HG02943 (cell line): ENCODE results near the gene SBF1.
"Not testable (repeated sequence)": the region's sequence is repeated elsewhere in the genome, so short reads cannot be mapped to it uniquely, and the experiment has no call there.

Experiments
- ATAC-seq: cut with Tn5 transposase; IDR thresholded peaks from one replicate; pipeline ENCODE4 v1.9.1; 2021; ENCODE audit warnings: mild to moderate bottlenecking, low read depth, moderate library complexity; ENCODE audit not compliant: unreplicated experiment

SBF1 gene, protein sequence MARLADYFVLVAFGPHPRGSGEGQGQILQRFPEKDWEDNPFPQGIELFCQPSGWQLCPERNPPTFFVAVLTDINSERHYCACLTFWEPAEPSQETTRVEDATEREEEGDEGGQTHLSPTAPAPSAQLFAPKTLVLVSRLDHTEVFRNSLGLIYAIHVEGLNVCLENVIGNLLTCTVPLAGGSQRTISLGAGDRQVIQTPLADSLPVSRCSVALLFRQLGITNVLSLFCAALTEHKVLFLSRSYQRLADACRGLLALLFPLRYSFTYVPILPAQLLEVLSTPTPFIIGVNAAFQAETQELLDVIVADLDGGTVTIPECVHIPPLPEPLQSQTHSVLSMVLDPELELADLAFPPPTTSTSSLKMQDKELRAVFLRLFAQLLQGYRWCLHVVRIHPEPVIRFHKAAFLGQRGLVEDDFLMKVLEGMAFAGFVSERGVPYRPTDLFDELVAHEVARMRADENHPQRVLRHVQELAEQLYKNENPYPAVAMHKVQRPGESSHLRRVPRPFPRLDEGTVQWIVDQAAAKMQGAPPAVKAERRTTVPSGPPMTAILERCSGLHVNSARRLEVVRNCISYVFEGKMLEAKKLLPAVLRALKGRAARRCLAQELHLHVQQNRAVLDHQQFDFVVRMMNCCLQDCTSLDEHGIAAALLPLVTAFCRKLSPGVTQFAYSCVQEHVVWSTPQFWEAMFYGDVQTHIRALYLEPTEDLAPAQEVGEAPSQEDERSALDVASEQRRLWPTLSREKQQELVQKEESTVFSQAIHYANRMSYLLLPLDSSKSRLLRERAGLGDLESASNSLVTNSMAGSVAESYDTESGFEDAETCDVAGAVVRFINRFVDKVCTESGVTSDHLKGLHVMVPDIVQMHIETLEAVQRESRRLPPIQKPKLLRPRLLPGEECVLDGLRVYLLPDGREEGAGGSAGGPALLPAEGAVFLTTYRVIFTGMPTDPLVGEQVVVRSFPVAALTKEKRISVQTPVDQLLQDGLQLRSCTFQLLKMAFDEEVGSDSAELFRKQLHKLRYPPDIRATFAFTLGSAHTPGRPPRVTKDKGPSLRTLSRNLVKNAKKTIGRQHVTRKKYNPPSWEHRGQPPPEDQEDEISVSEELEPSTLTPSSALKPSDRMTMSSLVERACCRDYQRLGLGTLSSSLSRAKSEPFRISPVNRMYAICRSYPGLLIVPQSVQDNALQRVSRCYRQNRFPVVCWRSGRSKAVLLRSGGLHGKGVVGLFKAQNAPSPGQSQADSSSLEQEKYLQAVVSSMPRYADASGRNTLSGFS (N-terminal part only)

DNA sequence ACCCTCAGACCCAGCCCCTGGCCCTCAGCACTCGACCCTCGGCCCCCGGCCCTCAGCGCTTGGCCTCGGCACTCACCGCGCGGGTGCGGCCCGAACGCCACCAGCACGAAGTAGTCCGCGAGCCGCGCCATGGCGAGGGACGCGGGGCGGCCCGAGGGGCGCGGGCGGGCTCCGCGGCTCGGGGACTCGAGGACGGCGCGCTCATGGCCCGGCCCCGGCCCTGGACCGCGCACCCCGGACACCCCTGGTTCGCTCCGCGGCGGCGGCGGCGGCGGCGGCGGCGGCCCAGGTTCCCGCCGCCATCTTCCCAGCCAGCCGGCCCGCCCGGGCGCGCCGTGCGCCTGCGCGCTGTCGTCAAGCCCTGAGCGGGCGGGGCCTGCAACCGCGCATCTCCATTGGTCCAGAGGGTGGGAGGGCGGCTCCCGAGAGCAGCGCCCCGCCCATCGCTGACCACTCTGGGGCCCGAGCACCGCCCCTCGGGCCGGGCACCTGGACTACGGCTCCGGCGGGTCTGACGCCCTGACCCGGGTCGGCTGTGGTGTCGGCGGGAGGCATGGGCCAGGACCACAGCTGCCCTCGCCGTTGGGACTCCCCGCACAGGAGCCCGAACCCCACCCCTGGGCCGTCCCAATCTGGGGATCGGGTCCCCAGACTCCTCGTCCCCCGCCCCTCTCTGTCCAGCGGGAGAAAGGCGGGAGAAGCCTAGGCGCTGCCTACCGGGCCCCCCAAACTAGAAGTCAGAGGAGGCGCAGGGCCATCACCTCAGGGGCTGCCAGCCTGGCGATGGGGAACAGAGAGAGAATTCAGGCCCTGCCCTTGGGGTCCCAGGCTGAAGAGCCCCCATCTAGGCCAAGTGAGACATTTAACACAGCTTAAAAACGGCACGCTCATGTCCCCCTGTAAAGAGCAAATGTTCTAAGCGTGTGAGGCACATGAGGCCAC lies at the start of gene SBF1:
Gene SBF1, minus strand, starts transcription at position 326 of the 942 bp plus-strand sequence. Its CDS starts 195 bp downstream, at position 131.
- ATAC-seq = no peak

DNA sequence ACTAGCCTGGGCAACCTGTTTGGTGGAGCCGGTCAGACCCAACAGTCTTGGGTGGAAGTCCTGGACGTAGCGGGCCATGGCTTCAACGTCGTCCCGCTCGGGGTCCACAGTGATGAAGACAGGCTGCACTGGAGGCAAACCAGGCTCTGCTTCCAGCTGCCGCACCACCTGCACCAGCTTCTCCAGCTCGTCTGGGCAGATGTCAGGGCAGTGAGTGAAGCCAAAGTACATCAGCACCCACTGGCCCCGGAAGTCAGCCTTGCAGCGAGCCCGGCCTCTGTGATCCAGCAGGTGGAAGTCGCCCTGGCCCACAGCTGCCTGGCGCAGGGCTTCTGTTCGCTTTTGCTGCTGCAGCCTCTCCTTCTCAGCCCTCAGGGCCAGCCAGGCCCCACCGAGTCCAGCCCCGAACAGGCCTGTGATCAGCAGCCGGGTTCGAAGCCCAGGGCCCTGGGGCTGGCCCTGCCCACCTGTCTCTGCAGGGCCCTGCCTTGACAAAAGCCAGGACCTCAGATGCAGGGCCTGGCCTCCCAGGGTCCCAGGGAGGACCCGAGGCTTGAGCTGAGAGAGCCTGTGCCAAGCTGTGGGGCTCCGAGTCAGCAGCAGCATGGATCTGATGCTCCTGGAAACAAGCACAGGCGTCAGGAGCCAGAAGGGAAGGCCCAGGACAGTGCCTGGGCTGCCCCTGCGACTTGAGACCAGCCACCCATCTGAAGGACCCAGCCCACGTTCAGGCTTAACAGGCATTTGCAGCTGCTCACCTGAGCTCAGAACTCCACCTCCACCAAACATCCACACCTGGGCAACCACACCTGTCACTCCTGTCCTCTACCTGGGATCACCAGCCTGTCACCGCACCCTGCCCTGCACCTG lies 49.2 kb upstream of the SBF1 start:
- ATAC-seq = no peak

DNA sequence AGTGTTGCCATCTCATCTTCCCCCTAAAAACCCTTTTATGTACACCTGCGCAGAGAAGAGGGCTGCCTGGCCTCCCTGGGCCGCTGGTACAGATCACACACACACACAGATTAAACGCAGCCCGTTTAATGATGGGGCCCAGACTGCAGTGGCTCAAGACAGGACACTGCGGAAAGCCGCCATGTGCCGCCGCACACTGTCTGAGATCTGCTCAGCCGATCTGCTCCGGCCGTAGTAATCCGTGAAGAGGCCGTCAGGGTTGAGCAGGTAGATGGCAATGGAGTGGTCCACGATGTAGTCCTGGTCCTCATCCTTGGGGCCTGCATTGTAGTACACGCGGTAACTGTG lies 48.6 kb upstream of the SBF1 start:
- ATAC-seq = no peak

DNA sequence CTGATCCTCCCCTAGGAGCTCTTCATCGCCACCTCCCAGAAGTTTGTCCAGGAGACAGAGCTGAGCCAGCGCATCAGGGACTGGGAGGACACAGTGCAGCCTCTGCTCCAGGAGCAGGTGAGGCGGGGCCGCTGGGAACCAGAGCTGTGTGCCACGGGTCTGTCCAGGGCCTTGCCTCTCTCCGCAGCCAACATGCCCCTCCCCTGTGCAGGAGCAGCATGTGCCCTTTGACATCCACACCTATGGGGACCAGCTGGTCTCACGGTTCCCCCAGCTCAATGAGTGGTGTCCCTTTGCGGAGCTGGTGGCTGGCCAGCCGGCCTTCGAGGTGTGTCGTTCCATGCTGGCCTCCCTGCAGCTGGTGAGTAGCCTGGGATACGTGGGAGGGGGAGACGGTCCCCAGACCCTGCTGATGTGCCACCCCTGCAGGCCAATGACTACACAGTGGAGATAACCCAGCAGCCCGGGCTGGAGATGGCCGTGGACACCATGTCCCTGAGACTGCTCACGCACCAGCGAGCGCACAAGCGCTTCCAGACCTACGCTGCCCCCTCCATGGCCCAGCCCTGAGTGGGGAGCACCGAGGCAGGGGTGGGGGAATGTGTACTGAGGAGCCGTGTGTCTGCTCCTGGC lies 48.1 kb upstream of the SBF1 start:
- no peak for ATAC-seq

DNA sequence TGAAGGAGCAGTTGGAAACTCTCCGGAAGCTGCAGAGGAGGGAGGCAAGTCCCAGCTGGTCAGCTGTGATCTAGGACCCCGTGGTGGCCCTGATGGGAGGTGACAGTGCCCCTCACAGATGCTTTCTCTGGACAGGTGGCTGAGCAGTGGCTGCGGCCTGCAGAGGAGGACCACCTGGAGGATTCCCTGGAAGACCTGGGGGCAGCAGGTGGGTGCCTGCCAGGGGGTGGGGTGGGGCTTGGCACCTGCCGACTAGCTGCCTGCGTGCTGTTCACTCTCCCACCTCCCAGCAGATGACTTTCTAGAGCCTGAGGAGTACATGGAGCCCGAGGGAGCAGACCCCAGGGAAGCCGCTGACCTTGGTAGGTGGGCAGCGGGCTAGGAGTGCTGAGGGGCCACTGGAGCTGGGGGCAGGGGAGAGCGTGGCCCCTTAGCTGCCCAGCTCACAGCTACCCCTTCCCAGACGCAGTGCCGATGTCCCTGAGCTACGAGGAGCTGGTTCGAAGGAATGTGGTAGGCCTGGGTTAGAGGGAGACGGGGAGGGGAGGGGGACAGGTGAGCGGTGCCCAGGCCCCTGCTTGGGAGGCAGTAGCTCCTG lies 47.5 kb upstream of the SBF1 start:
- ATAC-seq = no peak

DNA sequence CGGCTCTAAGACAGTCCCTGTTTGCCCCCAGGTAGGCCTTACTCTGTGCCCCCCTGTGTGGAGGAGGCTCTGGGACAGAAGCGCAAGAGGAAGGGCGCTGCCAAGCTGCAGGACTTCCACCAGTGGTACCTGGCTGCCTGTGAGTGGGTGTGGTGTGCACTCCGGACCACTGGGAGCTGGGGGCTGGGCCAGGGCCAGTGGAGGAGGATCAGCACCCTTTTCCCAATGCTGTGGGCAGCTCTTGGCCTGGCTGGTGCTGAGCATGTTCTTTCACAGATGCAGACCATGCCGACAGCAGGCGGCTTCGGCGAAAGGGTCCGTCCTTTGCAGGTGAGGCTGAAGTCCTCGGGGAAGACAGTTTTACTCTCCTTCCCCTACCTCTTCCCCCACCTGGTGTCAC lies 46.9 kb upstream of the SBF1 start:
- ATAC-seq = no peak

DNA sequence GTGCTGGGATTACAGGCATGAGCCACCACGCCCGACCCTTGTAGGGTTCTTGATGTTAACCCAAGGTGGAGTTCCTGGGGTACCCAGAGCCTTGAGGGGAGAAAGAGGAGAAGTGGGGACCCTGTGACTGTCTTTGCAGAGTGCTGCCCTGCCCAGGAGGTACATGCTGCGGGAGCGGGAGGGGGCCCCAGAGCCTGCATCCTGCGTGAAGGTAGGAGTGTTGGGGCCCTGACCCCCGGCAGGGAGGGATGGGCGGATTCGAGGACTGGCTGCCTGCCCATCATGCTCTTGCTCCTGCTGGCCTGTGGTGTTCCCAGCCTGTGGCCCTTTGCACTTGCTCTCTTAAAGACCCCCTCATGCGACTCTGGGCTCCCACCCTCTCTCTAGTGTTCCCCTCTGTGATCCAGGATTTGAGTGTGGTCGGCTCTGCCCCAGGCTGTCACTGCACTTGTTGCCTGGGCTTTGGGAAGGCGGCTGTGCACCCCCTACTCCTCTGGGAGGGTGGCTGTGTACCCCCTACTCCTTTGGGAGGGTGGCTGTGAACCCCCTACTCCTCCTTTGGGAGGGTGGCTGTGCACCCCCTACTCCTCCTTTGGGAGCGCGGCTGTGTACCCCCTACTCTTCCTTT lies 46.1 kb upstream of the SBF1 start:
- no peak for ATAC-seq

DNA sequence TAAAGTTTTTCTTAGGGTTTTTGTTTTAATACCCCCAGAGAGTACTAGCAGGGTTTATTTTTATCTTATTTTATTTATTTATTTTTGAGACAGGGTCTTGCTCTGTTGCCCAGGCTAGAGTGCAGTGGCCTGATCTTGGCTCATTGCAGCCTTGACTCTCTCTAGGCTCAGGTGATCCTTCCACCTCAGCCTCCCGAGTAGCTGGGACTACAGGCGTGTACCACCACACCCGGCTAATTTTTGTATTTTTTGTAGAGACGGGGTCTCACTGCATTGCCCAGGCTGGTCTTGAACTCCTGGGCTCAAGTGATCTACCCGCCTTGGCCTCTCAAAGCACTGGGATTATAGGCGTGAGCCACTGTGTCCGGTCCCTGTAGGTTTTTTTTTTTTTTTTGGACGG lies 45.3 kb upstream of the SBF1 start:
- ATAC-seq = not testable (repeated sequence)

DNA sequence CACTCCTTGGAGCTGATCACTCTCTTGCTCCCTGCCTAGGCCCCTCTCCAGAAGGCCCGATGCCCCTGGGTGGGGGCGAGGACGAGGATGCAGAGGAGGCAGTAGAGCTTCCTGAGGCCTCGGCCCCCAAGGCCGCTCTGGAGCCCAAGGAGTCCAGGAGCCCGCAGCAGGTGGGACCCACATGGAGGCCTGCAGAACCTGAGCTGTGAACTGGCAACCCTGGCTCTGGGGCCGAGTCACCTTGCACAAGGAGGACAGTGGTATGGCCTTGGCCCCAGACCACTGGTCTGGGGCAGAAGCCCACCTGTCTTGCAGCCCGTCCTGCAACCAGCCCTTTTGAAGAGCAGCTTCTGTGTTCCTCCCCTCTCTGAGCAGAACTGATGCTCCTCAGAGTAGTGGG lies 44.3 kb upstream of the SBF1 start:
- no peak for ATAC-seq

DNA sequence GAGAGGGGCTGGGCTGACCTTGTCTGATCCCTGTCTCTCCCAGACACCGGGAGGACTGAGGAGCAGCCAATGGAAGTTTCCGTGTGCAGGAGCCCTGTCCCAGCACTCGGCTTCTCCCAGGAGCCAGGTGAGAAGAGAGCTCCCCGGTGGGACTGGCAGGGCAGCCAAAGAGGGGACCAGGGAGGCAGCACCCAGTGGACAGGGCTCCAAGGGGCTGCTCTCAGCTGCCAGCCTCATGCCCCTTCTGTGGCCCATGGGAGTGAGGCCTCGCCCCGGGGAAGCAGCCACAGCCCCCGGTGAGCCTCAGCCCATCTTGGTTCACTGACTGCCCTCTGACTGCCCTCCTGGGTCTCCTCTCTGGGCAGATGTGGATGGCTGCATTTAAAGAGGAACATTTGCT lies 43.8 kb upstream of the SBF1 start:
- no peak for ATAC-seq

DNA sequence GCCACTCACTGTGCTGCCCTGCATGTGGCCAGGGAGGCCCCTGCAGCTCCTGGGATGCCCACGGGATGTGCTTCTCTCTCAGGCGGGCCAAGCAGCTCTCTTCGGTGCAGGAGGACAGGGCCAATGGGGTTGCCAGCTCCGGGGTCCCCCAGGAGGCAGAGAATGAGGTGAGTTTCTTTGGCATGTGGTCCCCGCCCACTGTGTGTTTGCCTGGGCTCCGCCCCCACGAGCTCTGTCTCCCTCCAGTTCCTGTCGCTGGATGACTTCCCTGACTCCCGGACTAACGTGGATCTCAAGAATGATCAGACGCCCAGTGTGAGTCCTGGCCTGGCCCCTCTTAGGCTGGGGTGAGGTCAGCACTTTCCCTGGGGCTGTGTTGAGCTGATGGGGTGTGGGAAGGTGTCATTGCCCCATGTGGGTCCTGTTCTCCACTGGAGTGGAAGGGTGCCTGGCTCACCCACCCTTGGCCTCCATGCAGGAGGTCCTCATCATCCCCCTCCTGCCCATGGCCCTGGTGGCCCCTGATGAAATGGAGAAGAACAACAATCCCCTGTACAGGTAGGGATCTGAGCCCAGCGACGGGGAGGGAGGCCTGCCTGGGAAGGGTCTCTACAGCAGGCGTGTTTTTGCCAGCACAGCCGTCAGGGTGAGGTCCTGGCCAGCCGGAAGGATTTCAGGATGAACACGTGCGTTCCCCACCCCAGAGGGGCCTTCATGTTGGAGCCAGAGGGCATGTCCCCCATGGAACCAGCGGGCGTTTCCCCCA lies 42.8 kb upstream of the SBF1 start:
- ATAC-seq = no peak

DNA sequence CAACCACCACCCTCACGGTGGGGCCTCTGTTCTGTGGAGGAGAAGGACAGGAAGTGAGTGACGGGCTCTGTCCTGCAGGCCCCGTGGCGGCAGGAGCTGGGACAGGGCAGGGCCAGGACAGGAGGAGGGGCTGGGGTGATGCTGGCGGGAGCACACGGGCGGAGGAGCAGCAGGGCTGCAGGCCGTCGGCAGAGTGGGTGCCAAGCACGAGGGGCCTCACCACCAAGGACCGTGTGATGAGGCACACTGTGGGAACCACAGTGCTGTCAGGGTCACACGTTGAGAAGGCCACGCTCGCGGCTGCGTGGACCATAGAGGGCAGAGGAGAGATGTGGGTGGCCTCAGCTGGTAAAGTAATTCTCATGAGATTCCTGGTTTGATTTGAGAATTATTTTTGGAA lies 42.1 kb upstream of the SBF1 start:
- ATAC-seq = no peak

DNA sequence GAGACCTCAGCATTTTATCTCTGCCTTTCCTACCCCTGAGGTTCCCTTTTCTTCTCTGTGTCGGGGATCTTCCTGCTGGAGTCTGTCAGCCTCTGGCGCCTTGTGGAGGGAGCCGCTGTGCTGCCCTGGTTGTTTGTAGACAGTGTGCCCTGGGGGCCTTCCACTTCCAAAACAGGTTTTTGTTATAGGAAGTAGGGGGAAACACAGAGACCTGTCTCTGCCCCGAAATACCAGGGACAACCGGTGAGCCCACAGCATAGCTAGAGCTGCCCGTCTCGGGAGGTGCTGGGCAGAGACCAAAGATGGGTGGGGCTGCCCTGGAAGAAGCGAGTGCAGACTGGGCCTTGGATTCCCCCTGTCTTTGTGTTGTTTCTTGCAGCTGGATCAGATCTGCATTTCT lies 41.2 kb upstream of the SBF1 start:
- ATAC-seq = no peak

DNA sequence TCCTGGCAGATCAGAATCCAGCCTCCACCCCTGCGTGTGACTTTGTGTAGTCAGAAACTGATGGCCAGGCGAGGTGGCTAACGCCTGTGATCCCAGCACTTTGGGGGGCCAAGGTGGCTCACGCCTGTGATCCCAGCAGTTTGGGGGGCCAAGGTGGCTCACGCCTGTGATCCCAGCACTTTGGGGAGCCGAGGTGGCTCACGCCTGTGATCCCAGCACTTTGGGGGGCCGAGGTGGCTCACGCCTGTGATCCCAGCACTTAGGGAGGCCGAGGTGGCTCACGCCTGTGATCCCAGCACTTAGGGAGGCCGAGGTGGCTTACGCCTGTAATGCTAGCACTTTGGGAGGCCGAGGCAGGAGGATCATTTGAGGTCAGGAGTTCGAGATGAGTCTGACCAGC lies 38.3 kb upstream of the SBF1 start:
- no peak for ATAC-seq

DNA sequence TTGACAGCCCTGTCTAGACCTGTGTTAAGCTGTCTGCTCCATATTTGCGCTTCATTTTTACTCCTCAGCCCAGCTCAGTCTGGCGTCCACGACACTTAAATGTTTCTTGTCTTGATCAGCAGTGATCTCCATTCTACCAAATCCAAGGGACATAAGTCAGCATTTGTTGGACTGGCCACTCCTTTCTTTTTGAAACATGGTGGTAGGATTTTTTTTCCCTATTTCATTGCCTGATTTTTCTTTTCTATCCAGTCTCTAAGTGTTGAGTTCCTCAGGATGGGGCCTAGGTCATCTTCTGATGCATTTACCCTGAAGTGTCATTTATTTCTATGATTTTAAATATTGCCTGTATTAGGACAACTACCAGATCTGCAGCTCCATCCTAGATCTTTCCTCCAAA lies 34.1 kb upstream of the SBF1 start:
- no peak for ATAC-seq

DNA sequence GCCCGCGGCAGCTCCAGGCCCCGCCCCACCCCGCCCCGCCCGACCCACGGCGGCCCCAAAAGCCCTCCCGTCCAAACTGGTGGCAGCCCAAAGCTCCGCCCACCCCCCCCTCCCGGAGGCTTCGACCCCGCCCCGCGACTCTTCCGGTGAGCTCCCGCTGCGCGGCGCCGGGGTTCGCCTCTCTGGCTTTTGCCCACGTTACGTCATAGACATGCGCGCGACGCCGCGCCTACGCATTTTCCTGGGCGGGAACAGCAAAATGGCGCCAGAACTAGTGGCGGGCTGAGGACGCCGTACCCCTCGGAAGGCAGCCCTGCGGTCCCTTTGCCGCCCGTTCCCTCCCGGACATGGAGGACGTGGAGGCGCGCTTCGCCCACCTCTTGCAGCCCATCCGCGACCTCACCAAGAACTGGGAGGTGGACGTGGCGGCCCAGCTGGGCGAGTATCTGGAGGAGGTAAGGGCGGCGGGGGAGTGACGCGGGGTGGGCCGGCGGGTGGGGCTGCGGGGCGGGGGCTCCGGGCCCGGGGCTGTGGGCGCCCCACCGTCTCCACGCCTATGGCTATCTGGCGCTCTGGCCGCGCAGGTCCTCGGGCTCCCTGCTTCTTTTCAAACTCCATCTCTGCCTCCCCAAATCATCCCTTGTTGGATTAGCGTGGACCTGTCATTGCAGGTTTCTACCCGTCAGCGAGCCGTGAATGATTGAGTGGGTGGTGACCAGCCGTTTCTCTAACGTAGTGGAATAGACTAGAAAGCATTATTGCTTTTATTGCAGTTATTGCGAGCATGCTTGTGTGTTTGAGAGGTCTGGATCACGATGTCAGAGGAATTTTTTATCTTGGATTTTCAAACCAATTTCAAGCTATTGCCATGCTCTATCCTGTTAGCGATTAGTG lies 33.4 kb upstream of the SBF1 start, which contains the start of gene NCAPH2:
Gene NCAPH2, plus strand, starts transcription at position 234 of the 894 bp plus-strand sequence. Its CDS starts 114 bp downstream, at position 348.
- peak; percentile 69 for ATAC-seq
